Measurements from ENCODE around the gene ZMAT3. TPM values are rescaled to one million over a fixed set of nuclear protein-coding genes. Genes with fewer than 3 reads are reported as not detected.

ZMAT3 gene
- total and polyA plus RNA-seq, 2 of the 8 experiments (the other 6 are each of a cell fraction or from before 2014, with no cell fraction given) = 5.0 to 9.2 TPM

DNA sequence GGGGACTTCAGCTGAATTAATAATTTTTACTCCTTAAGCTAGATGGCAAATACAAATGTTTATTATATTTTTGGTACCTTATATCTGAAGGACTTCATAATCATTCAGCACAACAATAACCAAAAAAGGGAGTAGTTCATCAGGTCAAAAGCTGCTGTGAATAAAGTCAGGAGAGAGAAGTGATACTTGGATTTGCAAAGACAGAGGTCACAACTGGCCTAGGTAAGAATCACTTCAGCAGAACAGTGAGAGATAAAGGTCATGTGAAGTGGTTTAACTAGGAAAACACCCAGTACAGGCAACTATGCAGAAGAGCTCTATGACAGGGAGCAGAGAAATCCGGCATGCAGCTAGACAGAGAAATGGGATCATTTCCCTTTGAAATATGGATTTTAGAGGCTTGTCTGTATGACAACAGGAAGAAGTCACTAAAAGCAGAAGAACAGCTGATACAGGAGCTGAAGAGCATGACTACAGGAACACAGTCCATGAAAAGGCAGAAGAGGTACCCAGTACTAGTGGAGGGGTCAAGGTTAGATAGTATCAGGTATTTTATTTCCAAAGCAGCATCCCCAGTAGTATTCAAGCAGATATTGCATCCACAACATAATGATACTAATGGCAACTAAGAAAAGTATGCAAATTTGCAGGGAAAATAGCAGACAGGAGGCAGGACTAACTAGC lies 25.7 kb downstream of the ZMAT3 start (continued):
- TF ChIP-seq CTBP2 (IDR thresholded peaks at IDR 0.05; ENCODE audit: borderline replicate concordance, insufficient read depth, insufficient read length, low read length) (no peak), RBBP5 (IDR thresholded peaks at IDR 0.05; ENCODE audit: borderline replicate concordance, low read depth, low read length) (no peak), SIRT6 (IDR thresholded peaks at IDR 0.05; ENCODE audit: low read length) (no peak), RFX5 (IDR thresholded peaks at IDR 0.05; ENCODE audit: borderline replicate concordance, low read depth, low read length) (no peak), CHD2 (IDR thresholded peaks at IDR 0.05; ENCODE audit: low read length) (no peak)
- TF ChIP-seq, protein P1, sequence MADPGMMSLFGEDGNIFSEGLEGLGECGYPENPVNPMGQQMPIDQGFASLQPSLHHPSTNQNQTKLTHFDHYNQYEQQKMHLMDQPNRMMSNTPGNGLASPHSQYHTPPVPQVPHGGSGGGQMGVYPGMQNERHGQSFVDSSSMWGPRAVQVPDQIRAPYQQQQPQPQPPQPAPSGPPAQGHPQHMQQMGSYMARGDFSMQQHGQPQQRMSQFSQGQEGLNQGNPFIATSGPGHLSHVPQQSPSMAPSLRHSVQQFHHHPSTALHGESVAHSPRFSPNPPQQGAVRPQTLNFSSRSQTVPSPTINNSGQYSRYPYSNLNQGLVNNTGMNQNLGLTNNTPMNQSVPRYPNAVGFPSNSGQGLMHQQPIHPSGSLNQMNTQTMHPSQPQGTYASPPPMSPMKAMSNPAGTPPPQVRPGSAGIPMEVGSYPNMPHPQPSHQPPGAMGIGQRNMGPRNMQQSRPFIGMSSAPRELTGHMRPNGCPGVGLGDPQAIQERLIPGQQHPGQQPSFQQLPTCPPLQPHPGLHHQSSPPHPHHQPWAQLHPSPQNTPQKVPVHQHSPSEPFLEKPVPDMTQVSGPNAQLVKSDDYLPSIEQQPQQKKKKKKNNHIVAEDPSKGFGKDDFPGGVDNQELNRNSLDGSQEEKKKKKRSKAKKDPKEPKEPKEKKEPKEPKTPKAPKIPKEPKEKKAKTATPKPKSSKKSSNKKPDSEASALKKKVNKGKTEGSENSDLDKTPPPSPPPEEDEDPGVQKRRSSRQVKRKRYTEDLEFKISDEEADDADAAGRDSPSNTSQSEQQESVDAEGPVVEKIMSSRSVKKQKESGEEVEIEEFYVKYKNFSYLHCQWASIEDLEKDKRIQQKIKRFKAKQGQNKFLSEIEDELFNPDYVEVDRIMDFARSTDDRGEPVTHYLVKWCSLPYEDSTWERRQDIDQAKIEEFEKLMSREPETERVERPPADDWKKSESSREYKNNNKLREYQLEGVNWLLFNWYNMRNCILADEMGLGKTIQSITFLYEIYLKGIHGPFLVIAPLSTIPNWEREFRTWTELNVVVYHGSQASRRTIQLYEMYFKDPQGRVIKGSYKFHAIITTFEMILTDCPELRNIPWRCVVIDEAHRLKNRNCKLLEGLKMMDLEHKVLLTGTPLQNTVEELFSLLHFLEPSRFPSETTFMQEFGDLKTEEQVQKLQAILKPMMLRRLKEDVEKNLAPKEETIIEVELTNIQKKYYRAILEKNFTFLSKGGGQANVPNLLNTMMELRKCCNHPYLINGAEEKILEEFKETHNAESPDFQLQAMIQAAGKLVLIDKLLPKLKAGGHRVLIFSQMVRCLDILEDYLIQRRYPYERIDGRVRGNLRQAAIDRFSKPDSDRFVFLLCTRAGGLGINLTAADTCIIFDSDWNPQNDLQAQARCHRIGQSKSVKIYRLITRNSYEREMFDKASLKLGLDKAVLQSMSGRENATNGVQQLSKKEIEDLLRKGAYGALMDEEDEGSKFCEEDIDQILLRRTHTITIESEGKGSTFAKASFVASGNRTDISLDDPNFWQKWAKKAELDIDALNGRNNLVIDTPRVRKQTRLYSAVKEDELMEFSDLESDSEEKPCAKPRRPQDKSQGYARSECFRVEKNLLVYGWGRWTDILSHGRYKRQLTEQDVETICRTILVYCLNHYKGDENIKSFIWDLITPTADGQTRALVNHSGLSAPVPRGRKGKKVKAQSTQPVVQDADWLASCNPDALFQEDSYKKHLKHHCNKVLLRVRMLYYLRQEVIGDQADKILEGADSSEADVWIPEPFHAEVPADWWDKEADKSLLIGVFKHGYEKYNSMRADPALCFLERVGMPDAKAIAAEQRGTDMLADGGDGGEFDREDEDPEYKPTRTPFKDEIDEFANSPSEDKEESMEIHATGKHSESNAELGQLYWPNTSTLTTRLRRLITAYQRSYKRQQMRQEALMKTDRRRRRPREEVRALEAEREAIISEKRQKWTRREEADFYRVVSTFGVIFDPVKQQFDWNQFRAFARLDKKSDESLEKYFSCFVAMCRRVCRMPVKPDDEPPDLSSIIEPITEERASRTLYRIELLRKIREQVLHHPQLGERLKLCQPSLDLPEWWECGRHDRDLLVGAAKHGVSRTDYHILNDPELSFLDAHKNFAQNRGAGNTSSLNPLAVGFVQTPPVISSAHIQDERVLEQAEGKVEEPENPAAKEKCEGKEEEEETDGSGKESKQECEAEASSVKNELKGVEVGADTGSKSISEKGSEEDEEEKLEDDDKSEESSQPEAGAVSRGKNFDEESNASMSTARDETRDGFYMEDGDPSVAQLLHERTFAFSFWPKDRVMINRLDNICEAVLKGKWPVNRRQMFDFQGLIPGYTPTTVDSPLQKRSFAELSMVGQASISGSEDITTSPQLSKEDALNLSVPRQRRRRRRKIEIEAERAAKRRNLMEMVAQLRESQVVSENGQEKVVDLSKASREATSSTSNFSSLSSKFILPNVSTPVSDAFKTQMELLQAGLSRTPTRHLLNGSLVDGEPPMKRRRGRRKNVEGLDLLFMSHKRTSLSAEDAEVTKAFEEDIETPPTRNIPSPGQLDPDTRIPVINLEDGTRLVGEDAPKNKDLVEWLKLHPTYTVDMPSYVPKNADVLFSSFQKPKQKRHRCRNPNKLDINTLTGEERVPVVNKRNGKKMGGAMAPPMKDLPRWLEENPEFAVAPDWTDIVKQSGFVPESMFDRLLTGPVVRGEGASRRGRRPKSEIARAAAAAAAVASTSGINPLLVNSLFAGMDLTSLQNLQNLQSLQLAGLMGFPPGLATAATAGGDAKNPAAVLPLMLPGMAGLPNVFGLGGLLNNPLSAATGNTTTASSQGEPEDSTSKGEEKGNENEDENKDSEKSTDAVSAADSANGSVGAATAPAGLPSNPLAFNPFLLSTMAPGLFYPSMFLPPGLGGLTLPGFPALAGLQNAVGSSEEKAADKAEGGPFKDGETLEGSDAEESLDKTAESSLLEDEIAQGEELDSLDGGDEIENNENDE (IDR thresholded peaks at IDR 0.05; ENCODE audit: insufficient replicate concordance, low read length) = no peak
